ENCODE results near the gene NPL.

- no peak for TF ChIP-seq POLR2A (IDR thresholded peaks at IDR 0.05; ENCODE audit: low read depth, low read length)
- TF ChIP-seq, protein P1, sequence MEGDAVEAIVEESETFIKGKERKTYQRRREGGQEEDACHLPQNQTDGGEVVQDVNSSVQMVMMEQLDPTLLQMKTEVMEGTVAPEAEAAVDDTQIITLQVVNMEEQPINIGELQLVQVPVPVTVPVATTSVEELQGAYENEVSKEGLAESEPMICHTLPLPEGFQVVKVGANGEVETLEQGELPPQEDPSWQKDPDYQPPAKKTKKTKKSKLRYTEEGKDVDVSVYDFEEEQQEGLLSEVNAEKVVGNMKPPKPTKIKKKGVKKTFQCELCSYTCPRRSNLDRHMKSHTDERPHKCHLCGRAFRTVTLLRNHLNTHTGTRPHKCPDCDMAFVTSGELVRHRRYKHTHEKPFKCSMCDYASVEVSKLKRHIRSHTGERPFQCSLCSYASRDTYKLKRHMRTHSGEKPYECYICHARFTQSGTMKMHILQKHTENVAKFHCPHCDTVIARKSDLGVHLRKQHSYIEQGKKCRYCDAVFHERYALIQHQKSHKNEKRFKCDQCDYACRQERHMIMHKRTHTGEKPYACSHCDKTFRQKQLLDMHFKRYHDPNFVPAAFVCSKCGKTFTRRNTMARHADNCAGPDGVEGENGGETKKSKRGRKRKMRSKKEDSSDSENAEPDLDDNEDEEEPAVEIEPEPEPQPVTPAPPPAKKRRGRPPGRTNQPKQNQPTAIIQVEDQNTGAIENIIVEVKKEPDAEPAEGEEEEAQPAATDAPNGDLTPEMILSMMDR (IDR thresholded peaks at IDR 0.05; ENCODE audit: extremely low read depth in 1 of 2, insufficient read depth in 1 of 2, low read depth in 1 of 2, low read length in 2 of 2): no peak
- TF ChIP-seq POLR2AphosphoS5 (IDR thresholded peaks at IDR 0.05; ENCODE audit: insufficient read depth, low read depth, low read length): no peak
Measured at GRCh38 chr1:182877842-182878241, 88.3 kb downstream of the NPL start.
